ENCODE results near the gene IGFBP4. TPM values are rescaled to one million over a fixed set of nuclear protein-coding genes. Genes with fewer than 3 reads are reported as not detected.
A peak's percentile ranks its signal among the peaks of the same experiment; 100 is the strongest.

Gene IGFBP4
- total RNA-seq, 2 donors from 2014 or later = 81.0 to 237 TPM

DNA sequence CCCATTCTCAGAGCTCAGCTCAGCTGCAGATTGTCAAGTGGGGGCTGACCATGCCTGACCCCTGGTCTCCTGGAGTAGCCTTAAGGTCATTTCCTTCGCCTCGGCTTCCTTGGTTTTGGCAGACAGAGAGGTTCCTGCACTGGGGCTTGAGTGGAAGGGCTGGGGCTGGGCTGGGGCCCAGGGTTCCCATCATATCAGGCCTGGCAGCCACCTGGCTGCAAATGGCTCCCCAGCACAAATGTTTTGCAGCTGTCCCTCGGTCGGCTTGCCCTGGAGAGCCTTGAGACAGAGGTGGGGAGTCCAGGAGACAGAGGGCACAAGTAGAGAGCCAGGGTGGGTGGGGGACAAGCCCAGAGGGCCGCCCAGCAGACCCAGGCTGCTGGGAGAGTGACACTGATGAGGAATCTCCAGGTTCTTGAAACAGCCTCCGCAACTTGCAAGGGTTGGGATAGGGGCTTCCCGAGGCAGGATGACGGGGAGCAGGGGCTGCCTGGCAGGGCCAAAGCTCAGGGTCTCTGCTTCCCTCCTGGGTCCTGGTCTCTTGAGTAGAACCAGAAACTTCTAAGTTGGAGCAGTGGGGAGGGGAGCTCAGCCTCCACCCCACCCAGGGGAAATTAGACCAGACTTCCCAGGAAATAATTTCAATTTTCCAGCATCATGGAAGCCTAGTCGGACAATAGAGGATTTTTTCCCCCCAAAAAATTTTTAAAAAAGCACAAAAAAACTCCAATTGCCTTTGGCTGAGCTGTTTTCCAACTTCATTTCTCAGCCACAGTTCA, 19.3 kb downstream of the IGFBP4 start:
- no peaks in the 10 kb centered on the region for H3K9me3 ChIP-seq
- peaks cover 5% of the 10 kb centered on the region for H3K36me3 ChIP-seq
- DNase-seq (ENCODE audit: low spot score) = no peak
- H3K4me3 ChIP-seq = no peak overlapping the region
- H3K4me1 ChIP-seq = peaks cover 0 to 54% of the 10 kb centered on the region in 2 donors
- peak overlapping the region; percentile 33 to 42 for H3K27ac ChIP-seq
- H3K27me3 ChIP-seq = no peaks in the 10 kb centered on the region
- TF ChIP-seq, protein P1, sequence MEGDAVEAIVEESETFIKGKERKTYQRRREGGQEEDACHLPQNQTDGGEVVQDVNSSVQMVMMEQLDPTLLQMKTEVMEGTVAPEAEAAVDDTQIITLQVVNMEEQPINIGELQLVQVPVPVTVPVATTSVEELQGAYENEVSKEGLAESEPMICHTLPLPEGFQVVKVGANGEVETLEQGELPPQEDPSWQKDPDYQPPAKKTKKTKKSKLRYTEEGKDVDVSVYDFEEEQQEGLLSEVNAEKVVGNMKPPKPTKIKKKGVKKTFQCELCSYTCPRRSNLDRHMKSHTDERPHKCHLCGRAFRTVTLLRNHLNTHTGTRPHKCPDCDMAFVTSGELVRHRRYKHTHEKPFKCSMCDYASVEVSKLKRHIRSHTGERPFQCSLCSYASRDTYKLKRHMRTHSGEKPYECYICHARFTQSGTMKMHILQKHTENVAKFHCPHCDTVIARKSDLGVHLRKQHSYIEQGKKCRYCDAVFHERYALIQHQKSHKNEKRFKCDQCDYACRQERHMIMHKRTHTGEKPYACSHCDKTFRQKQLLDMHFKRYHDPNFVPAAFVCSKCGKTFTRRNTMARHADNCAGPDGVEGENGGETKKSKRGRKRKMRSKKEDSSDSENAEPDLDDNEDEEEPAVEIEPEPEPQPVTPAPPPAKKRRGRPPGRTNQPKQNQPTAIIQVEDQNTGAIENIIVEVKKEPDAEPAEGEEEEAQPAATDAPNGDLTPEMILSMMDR (IDR thresholded peaks at IDR 0.05) = no peak

DNA sequence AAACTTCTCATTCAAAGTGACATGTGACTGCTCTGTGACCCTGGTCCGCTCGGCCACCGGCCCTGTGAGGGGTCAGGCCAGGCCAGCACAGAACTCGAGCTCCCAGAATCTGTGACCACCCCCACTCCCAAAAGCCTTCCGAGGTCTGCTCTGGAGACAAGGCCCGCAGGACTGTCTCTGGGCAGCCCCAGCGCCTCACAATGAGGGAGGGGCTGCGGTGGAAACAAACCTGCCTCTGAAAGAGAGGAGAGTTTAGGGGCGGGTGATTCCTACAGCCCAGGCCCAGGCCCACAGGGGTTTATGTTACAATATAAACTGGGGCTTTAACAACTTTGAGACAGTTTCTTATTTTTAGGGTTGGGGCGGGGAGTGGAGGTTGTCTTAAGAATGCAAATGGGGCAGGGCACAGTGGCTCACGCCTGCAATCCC, 19.9 kb downstream of the IGFBP4 start:
- no peaks in the 10 kb centered on the region for H3K36me3 ChIP-seq
- H3K27ac ChIP-seq = peak overlapping the region in 1 of 2 donors; percentile 33
- no peak for DNase-seq (ENCODE audit: low spot score)
- no peaks in the 10 kb centered on the region for H3K27me3 ChIP-seq
- peaks cover 0 to 48% of the 10 kb centered on the region in 2 donors for H3K4me1 ChIP-seq
- H3K4me3 ChIP-seq = no peak overlapping the region
- H3K9me3 ChIP-seq = no peaks in the 10 kb centered on the region
- TF ChIP-seq, protein P1 (IDR thresholded peaks at IDR 0.05) = no peak

DNA sequence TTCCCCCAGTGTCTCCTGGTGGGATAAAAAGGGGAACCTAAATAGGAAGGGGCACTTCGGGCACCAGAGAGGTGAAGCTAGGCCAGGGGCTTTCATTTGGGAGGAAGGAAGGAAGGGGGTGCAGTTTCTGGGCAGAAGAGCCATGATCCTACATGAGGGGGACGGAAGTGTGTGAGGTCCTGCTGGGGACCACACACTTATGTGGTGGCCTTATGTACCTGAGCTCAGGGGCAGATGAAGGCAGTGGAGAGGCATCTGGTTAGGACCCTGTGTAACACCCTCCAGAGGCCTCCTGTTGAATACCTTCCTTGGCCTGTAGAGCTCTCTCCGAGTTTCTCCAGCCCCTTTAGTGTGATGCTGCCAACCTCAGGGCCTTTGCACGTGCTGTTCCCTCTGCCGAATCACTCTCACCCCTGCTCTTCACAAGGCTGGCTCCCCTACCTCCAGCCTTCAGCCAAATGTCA, 21.2 kb downstream of the IGFBP4 start:
- no peaks in the 10 kb centered on the region for H3K27me3 ChIP-seq
- no peak for DNase-seq (ENCODE audit: low spot score)
- no peak overlapping the region for H3K27ac ChIP-seq
- no peaks in the 10 kb centered on the region for H3K9me3 ChIP-seq
- H3K4me1 ChIP-seq = peaks cover 0 to 35% of the 10 kb centered on the region in 2 donors
- H3K36me3 ChIP-seq = no peaks in the 10 kb centered on the region
- TF ChIP-seq, protein P1 (IDR thresholded peaks at IDR 0.05) = no peak
- no peak overlapping the region for H3K4me3 ChIP-seq

DNA sequence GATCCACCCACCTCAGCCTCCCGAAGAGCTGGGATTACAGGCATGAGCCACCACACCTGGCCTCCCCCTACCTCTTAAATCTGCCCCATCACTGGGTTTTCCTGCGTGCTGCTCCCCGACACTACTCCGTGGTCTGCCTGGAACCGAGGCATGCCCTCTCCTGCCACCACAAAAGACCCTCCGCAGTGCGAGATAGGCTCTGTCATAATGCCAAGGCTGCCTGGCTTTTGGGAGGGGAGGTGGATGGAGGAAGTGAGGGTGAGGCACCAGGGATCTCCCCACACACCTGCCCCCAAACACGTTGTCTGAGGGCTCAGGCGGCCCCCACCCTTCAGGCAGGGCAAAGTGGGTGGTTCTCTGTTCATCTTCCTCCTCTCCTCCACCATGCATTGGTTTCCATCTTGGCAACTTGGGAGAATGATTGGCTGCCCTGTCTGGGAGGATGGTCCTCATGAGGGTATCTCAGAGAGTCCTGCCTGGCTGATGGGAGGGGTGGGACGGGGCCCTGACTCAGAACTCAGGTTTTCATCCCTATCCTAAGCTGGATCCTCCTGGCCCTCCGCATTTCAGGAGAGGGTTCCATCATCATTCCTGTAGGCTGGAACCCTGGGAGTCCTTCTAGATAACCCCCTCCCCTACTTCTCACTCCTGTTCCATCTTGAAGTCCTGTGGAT, 23.2 kb downstream of the IGFBP4 start:
- Histone ChIP-seq H3K4me1 (peaks cover 0 to 18% of the 10 kb centered on the region in 2 donors), H3K36me3 (no peaks in the 10 kb centered on the region), H3K27ac (no peak overlapping the region), H3K4me3 (no peak overlapping the region), H3K9me3 (no peaks in the 10 kb centered on the region), H3K27me3 (no peaks in the 10 kb centered on the region)
- TF ChIP-seq, protein P1 (IDR thresholded peaks at IDR 0.05) = no peak
- no peak for DNase-seq (ENCODE audit: low spot score)

- Histone ChIP-seq H3K4me1 (peaks cover 0 to 9% of the 10 kb centered on the region in 2 donors), H3K9me3 (no peaks in the 10 kb centered on the region)
These were observed 24.1 kb downstream of the IGFBP4 start for GRCh38 chr17:40467281-40467867.

More at GRCh38 chr17:40467281-40467867, 24.1 kb downstream of the IGFBP4 start:
- no peak overlapping the region for H3K27ac ChIP-seq
- no peak overlapping the region for H3K4me3 ChIP-seq
- TF ChIP-seq, protein P1 (IDR thresholded peaks at IDR 0.05) = no peak
- H3K27me3 ChIP-seq = no peaks in the 10 kb centered on the region
- DNase-seq (ENCODE audit: low spot score) = no peak
- no peaks in the 10 kb centered on the region for H3K36me3 ChIP-seq
